GM19193 (cell line): Measurements from ENCODE around the gene ZNF860.

Experiments used
- POLR2A ChIP-seq: IDR thresholded peaks from 4 replicates; pipeline ENCODE4 v1.6.1; 2011; ENCODE audit not compliant: insufficient read depth, insufficient read length; ENCODE audit errors: extremely low read depth

The ZNF860 gene

GRCh38 chr3:31977736-31978135 is 3.8 kb upstream of the ZNF860 start:
- TF ChIP-seq POLR2A: no peak

GRCh38 chr3:31978553-31978952 is 3.0 kb upstream of the ZNF860 start:
- TF ChIP-seq POLR2A: no peak

- TF ChIP-seq POLR2A: no peak
These were observed 2.4 kb upstream of the ZNF860 start for GRCh38 chr3:31979001-31979697.

GRCh38 chr3:31980530-31981205 is 882 bp upstream of the ZNF860 start:
- no peak for TF ChIP-seq POLR2A

GRCh38 chr3:31984321-31984720 is 2.8 kb downstream of the ZNF860 start:
- no peak for TF ChIP-seq POLR2A

- no peak for TF ChIP-seq POLR2A
These were observed 4.3 kb downstream of the ZNF860 start for GRCh38 chr3:31985831-31986230.

- TF ChIP-seq POLR2A: no peak
These were observed 6.7 kb downstream of the ZNF860 start for GRCh38 chr3:31988271-31988670.

GRCh38 chr3:31993843-31994242 is 12.3 kb downstream of the ZNF860 start:
- TF ChIP-seq POLR2A: no peak

- no peak for TF ChIP-seq POLR2A
These were observed 14.6 kb downstream of the ZNF860 start for GRCh38 chr3:31996195-31996594.

GRCh38 chr3:31997500-31997899 is 15.9 kb downstream of the ZNF860 start:
- TF ChIP-seq POLR2A: no peak

GRCh38 chr3:31999907-32000439 is 18.4 kb downstream of the ZNF860 start:
- TF ChIP-seq POLR2A: no peak

- no peak for TF ChIP-seq POLR2A
These were observed 19.3 kb downstream of the ZNF860 start for GRCh38 chr3:32000877-32001276.

- TF ChIP-seq POLR2A: no peak
These were observed 21.2 kb downstream of the ZNF860 start for GRCh38 chr3:32002561-32003368.

- TF ChIP-seq POLR2A: no peak
These were observed 21.8 kb downstream of the ZNF860 start for GRCh38 chr3:32003380-32003779.

- TF ChIP-seq POLR2A: no peak
These were observed 22.7 kb downstream of the ZNF860 start for GRCh38 chr3:32004113-32004765.

GRCh38 chr3:32009101-32009500 is 27.6 kb downstream of the ZNF860 start:
- TF ChIP-seq POLR2A: no peak

- TF ChIP-seq POLR2A: no peak
These were observed 28.4 kb downstream of the ZNF860 start for GRCh38 chr3:32009957-32010356.
